Stimulated activated CD8-positive, alpha-beta memory T cell treated with anti-CD3 and anti-CD28 coated beads, Interleukin-15, amount 100 ng/mL, for 24 hours (primary cell): Measurements from ENCODE around the gene CNTNAP4.

Experiments
- DNase-seq: peaks from one replicate; pipeline ENCODE4 v3.0.0-alpha.2; 2020; ENCODE audit warnings: low read depth

The CNTNAP4 gene

DNA sequence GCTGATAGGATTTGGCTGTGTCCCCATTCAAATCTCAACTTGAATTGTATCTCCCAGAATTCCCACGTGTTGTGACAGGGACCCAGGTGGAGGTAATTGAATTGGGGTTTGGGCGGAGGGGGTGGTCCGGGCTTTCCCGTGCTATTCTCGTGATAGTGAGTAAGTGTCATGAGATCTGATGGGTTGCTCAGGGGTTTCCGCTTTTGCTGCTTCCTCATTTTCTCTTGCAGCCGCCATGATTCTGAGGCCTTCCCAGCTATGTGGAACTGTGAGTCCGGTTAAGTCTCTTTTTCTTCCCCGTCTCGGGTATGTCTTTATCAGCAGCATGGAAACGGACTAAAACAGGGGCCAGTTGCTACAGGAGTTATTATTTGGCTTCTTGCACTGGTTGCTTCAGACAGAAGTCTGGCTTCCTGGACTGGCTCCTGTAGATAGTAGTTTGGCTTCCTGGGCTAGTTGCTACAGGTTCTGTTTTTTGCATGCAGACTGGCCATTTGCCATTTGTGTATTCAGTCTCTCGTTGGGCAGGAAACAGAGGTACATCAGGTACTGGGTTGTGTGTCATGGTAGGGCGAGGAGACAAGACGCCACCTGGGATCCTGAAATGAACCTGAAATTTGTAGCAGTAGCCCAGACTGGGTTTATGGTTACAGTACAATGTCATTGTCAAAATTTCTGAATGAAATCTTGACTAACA is 32.6 kb downstream of the CNTNAP4 start:
- no peak for DNase-seq

DNA sequence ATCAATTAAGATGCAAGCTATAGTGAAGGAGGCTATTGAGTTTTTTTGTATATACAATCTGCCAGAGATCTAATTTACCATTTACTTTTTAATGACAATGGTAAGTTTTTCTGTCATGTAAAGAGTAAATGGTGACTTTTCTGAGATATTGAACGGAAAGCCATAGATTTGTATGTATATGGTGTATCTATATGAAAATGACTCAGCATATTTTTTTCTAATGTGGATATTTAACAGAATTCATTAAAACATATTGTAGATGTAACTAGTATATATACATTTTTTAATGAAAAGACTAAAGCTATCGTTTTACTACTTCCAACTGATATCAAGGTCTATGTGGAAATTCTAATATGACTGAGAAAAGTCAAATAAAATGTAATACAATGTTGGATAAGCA is 34.1 kb downstream of the CNTNAP4 start:
- no peak for DNase-seq

DNA sequence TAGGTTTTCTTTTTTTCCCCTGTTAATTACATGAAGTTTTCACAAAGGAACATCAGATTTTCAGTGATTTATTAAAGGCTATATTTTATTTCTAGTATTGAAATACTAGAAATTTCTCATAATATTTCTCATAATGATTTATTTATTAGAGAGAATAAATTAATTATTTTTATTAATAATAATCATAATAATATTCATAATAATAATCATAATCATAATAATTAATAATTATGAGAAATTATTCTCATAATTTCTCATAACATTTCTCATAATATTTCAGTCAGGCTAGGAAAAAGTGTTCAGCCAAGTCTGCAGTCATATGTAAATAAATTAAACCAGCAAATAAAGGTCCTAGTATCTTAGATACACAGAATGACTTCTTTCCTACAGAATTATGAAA is 41.4 kb downstream of the CNTNAP4 start:
- no peak for DNase-seq

DNA sequence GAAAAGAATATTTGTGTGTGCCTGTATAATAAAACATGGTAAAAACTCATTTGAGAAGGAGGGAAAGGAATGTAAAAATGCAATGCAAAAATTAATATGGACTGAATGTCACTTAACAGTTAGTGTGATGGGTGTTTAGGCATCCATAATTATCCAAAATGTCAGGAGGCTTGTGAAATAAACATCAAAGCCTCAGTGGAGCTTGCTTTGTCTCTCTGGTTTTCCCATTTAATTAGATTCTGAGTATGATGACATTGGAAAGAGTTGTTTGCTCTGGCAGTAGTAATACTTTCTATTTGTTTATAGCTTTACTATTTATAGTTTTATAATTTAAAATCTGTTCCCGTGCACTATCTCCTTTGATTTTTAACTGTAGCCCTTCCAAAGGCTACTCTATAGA is 51.9 kb downstream of the CNTNAP4 start:
- DNase-seq: no peak

- no peak for DNase-seq
Observed at GRCh38 chr16:76335180-76335974, 58.2 kb downstream of the CNTNAP4 start.

- DNase-seq: no peak
Observed at GRCh38 chr16:76336112-76336511, 58.9 kb downstream of the CNTNAP4 start.

DNA sequence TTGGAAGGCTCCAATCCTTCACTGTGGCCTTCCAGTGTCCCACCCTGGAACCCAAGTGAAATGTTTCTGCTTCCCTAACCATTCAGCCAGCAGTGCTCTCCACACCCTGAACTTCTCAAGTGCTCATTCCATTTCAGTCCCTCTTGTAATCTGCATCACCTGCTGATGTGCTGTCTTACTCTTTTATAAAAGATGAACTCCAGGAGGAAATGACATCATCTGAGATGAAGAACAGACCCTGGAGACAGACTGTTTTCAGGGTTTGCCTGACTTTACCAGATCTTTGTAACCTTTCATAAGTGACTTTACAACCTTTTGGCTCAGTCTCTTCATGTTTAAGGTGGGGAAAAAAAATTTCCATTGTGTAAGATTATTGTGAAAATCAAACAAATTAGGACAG is 61.3 kb downstream of the CNTNAP4 start:
- DNase-seq: no peak

- DNase-seq: no peak
Observed at GRCh38 chr16:76343769-76344168, 66.6 kb downstream of the CNTNAP4 start.

GRCh38 chr16:76345163-76345661 is 68.0 kb downstream of the CNTNAP4 start:
- no peak for DNase-seq

DNA sequence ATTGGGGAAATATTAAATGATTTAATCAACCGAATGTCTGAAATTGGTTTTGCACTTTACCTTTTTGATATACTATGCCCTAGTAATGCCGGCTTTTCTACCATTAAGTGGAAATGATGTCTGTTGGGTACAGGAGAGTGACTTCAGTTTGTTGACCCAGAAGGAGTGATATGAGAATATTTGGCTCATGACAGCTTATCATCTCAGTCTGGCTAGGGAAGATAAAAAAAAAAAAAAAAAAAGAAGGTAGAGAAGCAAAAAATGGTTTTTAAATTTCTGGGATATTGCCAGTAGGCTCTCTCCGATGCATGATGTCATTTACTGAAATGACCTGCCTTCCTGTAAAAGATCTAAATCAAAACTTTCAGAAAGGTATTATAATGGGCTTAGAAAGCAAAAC is 69.0 kb downstream of the CNTNAP4 start:
- no peak for DNase-seq

- no peak for DNase-seq
Observed at GRCh38 chr16:76351441-76351840, 74.2 kb downstream of the CNTNAP4 start.

- DNase-seq: no peak
Observed at GRCh38 chr16:76360404-76360803, 83.2 kb downstream of the CNTNAP4 start.

- DNase-seq: no peak
Observed at GRCh38 chr16:76370344-76370743, 93.1 kb downstream of the CNTNAP4 start.

DNA sequence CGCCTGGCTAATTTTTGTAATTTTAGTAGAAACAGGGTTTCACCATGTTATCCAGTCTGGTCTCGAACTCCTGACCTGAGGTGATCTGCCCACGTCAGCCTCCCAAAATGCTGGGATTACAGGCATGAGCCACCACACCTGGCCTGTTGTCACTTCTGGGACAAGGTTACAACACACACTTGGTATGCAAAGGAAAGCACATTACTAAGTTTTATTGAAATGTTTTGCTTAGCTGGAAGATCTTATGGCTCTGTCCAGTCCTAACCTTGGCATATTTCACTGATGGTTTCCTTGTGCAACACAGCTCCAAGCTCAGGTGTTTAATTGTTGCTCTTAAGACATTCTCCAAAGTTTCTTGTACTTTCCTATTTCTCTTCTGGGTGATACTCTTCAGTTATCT is 94.2 kb downstream of the CNTNAP4 start:
- DNase-seq: no peak

DNA sequence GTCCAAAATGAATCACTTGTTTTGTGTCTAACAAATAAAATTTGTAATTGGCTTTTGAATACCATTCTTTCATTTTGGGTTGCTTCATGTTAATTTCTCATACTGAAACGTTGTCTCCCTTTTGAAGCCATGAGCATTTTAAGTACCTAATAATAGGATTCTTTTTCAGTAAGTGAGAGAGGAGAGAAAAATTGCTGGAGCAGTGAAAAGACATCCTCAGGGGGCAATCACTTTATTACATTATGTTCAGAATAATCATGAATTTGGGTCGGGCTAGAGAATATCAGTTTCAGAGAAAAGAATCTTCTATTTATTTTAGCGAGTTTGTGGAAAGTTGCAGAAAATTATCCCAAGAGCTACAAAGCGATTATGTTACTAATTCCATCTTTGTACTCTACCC is 96.8 kb downstream of the CNTNAP4 start:
- no peak for DNase-seq

DNA sequence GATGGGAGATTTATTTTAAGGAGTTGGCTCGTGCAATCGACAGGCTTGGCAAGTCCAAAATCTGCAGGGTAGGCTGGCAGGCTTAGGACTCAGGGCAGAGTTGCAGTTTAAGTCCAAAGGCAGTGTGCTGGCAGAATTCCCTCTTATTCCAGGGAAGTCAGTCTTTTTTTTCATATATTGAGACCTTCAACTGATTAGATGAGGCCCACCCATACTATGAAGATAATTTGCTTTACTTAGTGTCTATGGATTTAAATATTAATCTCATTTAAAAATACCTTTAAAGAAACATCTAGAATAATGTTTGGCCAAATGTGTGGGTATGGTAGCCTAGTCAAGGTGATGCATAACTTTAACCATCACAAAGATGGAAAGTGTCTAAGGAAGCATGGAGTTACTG is 99.8 kb downstream of the CNTNAP4 start:
- no peak for DNase-seq

DNA sequence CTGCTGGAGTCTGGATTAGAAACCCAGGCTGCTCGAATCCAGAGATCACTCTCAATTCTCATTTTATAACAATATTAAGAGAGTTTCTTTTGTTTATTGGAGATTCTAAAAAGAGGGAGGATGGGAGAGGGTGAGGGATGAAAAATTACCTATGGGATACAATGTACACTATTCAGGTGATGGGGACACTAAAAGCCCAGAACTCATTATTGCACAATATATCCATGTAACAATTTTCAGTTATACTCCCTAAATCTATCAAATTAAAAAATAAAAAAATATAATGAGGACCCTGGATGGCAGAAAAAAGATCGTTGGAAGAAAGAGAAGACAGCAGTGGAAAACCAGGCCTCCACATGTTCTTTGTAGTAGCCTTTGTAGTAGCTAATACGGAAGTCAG is 100.8 kb downstream of the CNTNAP4 start:
- no peak for DNase-seq

- DNase-seq: no peak
Observed at GRCh38 chr16:76381096-76381495, 103.9 kb downstream of the CNTNAP4 start.

GRCh38 chr16:76385601-76386230 is 108.5 kb downstream of the CNTNAP4 start:
- DNase-seq: no peak

DNA sequence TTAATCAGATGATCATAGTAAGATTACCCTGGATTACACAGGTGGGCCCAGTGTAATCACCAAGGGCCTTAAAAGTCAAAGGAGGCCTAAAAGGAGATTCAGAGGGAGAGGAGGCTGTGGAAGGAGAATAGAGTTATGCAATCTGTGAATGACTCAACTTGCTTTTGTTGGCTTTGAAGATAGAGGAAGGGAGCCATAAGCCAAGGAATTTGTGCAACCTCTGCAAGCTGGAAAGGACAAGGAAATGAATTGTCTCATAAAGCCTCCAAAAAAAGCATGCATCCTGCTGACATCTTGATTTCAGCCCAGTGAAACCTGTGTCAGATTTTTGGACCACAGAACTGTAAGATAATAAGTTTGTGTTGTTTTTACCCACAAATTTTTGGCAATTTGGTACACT is 109.6 kb downstream of the CNTNAP4 start:
- DNase-seq: no peak

- DNase-seq: no peak
Observed at GRCh38 chr16:76387994-76388393, 110.8 kb downstream of the CNTNAP4 start.

DNA sequence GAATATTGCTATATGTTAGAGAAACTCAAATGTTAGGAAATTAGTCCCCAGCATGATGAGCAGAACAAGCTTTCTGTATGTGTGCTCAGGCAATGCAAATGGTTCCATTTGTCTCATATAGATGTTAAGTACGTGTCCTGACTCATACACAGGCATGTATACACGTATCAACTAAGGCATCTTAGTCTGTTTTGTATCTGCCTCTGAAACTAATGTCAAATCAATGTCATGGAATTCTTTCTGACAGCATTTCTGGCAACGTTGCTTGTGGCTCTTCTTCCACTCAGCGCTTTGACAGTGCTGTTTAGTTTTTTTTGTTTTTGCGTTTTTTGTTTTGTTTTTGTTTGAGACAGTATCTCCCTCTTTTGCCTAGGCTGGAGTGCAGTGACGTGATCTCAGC is 111.9 kb downstream of the CNTNAP4 start:
- DNase-seq: no peak

GRCh38 chr16:76390476-76390875 is 113.3 kb downstream of the CNTNAP4 start:
- DNase-seq: no peak
